GM10266 (cell line): ENCODE measurements around the gene CELSR3.
A peak's percentile ranks its signal among the peaks of the same experiment; 100 is the strongest.

Source experiments
- DNase-seq: peaks from one replicate; pipeline ENCODE4 v3.0.0; 2012; ENCODE audit errors: extremely low spot score
- TF ChIP-seq, protein P1 (sequence below): IDR thresholded peaks from 2 replicates; pipeline ENCODE4 v1.5.1; 2012; ENCODE audit warnings: mild to moderate bottlenecking, low read depth; ENCODE audit not compliant: control insufficient read depth, insufficient read depth; ENCODE audit errors: missing control alignments

CELSR3 gene

GRCh38 chr3:48674505-48674904 lies 11.8 kb upstream of the CELSR3 start:
- TF ChIP-seq, protein P1, sequence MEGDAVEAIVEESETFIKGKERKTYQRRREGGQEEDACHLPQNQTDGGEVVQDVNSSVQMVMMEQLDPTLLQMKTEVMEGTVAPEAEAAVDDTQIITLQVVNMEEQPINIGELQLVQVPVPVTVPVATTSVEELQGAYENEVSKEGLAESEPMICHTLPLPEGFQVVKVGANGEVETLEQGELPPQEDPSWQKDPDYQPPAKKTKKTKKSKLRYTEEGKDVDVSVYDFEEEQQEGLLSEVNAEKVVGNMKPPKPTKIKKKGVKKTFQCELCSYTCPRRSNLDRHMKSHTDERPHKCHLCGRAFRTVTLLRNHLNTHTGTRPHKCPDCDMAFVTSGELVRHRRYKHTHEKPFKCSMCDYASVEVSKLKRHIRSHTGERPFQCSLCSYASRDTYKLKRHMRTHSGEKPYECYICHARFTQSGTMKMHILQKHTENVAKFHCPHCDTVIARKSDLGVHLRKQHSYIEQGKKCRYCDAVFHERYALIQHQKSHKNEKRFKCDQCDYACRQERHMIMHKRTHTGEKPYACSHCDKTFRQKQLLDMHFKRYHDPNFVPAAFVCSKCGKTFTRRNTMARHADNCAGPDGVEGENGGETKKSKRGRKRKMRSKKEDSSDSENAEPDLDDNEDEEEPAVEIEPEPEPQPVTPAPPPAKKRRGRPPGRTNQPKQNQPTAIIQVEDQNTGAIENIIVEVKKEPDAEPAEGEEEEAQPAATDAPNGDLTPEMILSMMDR: no peak
- no peak for DNase-seq

GRCh38 chr3:48672522-48672921 lies 9.8 kb upstream of the CELSR3 start:
- TF ChIP-seq, protein P1: no peak
- DNase-seq: no peak

- TF ChIP-seq, protein P1: no peak
- no peak for DNase-seq
These were observed 2.2 kb upstream of the CELSR3 start for GRCh38 chr3:48664929-48665328.

- TF ChIP-seq, protein P1: no peak
- no peak for DNase-seq
These were observed 1.6 kb upstream of the CELSR3 start for GRCh38 chr3:48664313-48664644.

- TF ChIP-seq, protein P1: peak; percentile 78
- DNase-seq: peak; percentile 99
These were observed 1.0 kb upstream of the CELSR3 start for GRCh38 chr3:48663489-48664312.

DNA sequence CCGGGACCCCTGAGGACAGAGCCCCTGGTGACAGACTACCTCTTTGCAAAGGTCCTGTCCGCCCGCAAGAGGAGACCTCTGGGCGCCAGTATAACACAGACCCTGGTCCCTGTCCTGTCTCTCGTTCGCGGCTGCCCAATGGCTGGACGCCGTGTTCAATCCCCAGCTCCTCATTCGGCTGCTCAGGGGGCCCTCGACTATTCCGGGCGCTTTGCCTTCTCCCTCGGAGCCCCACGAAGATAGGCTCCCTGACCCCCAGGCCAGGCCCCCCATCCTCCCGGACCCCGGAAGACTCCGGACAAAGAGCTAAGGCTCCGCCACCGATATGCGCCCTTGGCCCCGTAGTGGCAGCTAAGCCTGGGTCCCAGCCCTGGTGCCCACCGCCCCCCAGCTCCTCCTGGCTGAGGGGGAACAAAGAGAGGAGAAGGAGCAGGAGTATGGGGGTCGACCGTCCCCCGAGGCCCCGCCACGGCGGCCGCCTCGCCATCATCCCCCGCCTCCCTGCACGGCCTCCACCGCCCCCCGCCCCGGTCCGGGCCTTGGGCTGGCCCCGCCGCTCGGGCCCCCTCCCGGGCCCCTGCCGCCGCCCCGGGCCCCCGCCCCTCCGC lies 437 bp downstream of the CELSR3 start:
- TF ChIP-seq, protein P1: no peak
- DNase-seq: no peak

DNA sequence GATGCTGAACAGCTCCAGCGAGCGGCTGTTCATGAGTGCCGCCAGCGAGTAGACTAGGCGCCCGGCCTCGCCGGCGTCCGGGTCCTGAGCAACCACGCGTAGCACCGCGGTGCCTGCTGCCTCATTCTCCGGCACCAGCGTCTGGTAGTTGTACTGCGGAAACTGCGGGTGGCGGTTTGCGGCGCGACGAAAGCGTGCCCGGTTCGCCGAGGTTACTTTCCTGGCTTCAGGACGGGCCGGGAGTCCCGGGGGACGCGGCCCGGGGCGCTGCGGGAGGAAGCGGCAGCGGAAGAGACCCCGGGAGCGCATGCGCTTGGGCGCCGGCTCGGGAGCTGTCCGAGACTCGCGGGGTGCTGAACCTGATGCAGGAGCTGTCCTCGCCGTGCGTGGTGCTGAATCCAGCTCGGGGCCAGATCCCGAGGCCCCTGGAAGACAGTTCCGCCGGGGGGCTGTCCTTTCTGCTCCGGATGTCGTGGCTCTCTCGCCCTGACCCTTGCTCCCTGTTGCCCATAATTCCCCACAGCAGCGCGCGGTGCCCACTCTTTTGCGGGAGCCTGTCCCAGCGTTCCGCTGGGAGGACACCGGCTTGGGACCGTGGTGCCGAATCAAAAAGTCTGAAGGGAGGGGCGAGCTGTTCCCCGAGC lies 1.1 kb downstream of the CELSR3 start:
- TF ChIP-seq, protein P1: no peak
- peak; percentile 94 for DNase-seq
